Middle frontal gyrus (tissue), 1 donor: Measurements from ENCODE around the gene ANAPC1.
"Not testable (repeated sequence)": the region's sequence is repeated elsewhere in the genome, so short reads cannot be mapped to it uniquely, and the experiment has no call there.

Source experiments
- DNase-seq: peaks from one replicate; pipeline ENCODE4 v3.0.0-alpha.2; 2015; ENCODE audit warnings: low spot score; ENCODE audit errors: extremely low spot score

ANAPC1 gene

DNA sequence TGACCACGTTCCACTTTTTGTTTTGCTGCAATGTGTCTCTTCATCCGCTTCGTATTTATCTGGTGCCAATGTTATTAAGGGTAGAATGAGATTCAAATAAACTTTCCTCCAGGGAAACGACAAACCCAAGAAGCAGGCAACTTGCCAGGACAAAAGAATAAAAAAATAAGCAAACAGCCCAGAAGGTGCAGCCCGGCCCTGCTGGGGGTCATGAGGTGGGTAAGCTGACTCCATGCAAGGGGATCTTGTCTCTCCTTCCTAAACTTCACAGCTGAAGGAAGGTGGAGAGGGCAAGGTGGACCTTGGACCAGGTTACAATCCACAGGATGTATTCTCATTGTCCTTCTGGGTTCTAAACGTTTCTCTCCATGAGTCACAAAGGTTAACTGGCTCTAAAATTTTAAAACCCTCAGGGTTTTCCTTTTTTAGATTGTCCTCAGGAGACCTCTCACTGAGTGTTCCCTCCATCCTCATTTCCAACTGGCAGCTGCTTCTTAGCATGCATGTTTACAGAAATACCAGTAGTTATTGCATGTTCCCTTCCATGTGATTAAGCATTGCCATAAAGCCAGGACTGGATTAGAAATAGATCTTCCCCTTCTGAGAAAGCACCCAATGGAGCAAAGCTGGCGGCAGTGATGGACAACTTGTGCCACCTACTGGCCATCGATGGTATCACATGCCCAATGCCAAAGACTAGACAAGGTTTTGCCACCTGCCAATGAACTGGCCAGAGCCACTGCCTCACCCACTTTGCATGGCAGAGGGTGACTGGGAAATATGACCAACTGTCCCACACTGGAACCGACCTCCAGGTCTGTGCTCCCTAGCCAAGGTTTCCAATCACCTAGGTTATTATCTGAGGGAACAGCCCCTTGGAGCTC is 147.9 kb downstream of the ANAPC1 start:
- DNase-seq, result not testable (repeated sequence)

DNA sequence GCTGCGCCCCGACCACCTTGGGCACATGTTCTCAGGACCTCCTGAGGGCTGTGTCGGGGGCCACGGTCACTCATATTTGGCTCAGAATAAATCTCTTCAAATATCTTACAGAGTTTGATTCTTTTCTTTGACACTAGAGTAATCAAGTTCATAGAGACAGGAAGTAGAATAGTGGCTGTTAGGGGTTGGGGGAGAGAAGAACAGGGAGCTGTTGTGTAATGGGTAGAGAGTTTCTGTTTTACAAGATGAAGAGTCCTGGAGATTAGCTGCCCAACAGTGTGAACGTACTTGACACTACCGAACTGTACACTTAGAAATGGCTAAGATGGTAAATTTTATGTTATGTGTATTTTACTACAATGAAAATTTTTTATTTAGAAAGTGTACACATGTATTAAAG is 148.6 kb downstream of the ANAPC1 start:
- DNase-seq, result not testable (repeated sequence)

DNA sequence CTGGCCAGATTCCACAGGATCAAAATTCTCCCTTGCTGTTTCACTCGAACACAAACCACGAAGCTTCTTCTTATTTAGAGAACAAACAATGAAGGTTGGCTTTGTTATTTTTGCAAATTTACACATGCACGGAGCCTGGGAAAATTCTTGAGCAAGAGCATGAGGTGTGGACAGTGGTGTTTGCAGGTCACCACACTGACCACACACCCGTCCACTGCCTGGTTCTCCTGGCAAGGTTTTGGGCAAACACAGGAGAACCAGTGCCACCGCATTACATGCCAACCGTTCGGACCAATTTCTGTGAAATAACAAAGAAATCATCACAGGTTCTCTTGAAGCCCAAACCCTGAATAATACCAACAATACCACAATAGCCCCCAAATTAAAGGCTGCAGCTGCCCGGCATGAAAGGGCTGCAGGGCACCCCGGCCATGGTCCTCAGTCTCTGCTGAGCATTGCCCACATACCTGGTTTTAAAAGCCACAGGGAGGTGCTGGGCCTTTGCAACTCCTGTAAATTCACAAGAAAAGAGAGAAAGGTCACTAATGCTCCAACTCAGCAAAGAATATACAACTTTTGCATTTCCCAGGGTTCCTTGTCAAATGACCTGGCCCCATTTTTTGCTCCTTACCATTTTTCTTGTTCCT is 154.1 kb downstream of the ANAPC1 start:
- not testable (repeated sequence) for DNase-seq

DNA sequence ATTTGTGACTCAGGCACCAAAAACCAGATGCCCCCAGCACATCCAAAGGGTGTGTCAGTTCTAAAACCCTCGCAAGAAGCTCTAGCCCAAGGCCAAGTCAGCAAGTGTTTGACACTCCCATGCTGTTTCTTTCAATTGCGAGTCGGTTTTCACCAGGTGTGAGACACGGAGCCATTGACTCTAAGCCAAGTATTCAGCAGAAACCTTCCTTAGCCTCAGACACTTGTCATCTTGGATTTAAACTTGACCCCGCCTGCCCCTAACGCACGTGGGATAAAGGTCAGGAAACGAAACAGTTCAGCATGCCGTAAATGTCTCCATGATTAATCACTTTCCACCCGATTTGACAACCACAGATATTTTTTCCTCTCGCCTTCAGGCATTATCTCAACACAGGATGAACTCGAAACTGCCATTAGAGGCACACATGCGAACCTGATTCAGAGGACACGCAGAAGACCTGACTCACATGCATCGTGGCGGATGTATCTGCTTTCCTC is 156.3 kb downstream of the ANAPC1 start:
- not testable (repeated sequence) for DNase-seq

DNA sequence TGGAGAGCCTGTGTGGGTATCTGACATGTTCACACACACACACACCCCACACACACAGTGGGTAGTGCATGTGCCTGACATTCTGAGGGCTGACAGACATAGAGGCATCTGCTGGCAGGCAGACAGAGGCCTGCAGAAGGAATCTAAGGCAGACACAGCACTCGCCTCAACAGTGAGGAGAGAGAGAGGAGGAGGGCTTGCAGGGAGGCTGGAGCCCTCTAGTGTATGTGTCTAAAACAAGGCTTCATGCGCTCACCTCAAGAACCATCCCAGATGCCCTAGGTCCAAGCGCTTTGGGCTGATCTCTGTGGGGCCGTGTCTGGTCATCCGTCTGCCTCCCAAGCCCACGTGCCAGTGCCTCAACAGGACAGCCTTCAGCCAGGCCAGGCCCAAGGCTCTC is 158.3 kb downstream of the ANAPC1 start:
- not testable (repeated sequence) for DNase-seq

DNA sequence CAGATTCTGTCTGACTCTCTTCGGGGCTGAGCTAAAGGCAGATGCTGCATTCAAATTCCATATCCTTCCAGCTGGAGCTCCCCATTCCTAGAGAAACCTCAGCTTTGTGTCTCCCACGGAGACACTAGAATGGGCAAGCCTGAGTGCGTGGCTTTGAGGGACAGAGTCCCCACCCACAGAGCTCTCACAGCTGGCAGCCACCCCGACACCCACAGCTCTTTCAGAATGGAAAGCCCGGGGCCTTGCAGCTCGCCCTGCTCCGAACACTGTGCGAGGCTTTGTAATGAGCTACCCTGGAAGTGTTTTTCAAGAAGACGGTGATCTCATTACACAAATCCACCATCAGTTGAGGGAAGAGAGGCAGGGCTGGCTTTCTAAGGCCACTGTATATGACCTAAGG is 164.4 kb downstream of the ANAPC1 start:
- DNase-seq, result not testable (repeated sequence)
